Left colon (tissue), 2 donors: ENCODE data around the gene USP1. TPM values are rescaled to one million over a fixed set of nuclear protein-coding genes. Genes with fewer than 3 reads are reported as not detected.

Experiments used
- ATAC-seq: fragments of 200-7000 bp; cut with Tn5 transposase; one replicate; pipeline ENCODE4 v1.9.1; 2020; ENCODE audit warnings: mild to moderate bottlenecking, moderate library complexity
- DNase-seq, 2 donors: peaks; one replicate each; pipeline ENCODE4 v3.0.0-alpha.2; 2020
- intact Hi-C, 2 donors: fragments of 100-400 bp; cut with DNase I in 1 of 2; cut with micrococcal nuclease in 1 of 2; formaldehyde crosslinking; loops; one replicate each; pipeline versions ENCODE4 v1.11.2 to v1.14.0; 2022; cut with DNase I, micrococcal nuclease
- total RNA-seq, 2 donors: library from RNA; stranded (reverse); fragmentation: NEBNext Ultra II Directional; extraction: Animal tissue kit (Norgen Biotek cat#: 25700); gene quantifications; one replicate each; pipeline ENCODE4 v1.2.1, GENCODE V29; 2021
- donor health status: DM: no; HTN: no; CAD: no.
- donor health status: DM: yes; HTN: yes; CAD: no.

Gene USP1
- total RNA-seq, 2 donors from 2014 or later = 21.2 to 23.3 TPM

DNA sequence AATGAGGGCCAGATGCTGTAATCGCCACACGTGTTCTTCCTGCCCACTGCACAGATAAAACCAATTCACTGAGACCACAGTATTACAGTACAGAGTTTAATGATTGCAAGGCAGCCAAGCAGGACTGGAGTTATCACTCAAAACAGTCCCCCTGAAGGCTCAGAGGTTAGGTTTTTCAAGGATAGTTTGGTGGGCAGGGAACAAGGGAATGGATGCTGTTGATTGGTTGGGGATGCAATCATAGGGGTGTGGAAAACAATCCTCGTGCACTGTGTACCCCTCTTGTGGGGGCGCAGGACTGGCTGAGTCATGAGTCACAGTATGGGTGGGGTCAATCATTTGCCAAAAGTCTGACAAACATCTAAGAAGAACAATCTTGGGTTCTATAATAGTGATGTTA is 12.4 kb upstream of the USP1 start:
- no peak for DNase-seq
- ATAC-seq = no peak
- intact Hi-C loops = no loop called here

GRCh38 chr1:62425041-62425440 is 11.8 kb upstream of the USP1 start:
- DNase-seq (no peak), ATAC-seq (no peak)
- intact Hi-C loops = no loop called here

GRCh38 chr1:62426237-62426636 is 10.6 kb upstream of the USP1 start:
- intact Hi-C loops = no loop called here
- no peak for DNase-seq
- no peak for ATAC-seq

GRCh38 chr1:62426794-62427193 is 10.1 kb upstream of the USP1 start:
- DNase-seq (no peak), ATAC-seq (no peak)
- intact Hi-C loops = no loop called here

DNA sequence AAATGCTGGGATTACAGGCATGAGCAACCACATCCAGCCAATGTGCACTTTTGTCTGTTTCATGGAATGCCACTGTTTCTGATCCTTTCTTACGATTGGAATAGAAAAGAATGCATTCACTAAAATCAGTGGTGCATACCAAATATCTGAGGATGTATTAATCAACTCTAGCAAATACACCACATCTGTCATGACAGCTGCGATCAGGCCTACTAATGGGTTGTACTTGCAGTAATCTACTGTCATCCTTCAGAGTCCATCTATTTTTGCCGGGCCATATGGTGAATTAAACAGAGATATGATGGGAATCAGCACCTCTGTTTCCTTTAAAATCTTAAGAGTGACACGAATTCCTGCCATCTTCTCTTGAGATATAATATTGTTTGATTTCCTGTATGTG is 8.5 kb upstream of the USP1 start:
- DNase-seq = no peak
- no peak for ATAC-seq
- intact Hi-C loops = no loop called here

DNA sequence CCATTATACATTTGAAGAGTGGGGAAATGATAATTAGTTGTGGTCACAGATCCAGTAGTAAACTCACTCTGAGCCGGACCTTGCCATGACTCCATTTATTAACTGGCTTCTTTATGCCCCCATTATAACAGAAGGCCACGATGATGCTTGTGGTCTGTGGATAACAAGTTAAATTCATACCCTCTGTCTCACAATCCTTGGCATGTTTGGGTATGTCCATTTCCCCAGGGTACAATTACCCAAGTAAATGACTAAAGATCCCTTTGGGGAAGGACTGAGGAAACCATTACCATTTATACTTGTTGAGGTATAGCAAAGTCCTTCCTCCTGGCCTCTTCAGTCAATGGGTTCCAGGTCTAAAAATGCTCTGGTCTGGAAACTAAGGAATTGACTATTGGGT is 7.3 kb upstream of the USP1 start:
- DNase-seq (no peak), ATAC-seq (no peak)
- intact Hi-C loops = no loop called here

DNA sequence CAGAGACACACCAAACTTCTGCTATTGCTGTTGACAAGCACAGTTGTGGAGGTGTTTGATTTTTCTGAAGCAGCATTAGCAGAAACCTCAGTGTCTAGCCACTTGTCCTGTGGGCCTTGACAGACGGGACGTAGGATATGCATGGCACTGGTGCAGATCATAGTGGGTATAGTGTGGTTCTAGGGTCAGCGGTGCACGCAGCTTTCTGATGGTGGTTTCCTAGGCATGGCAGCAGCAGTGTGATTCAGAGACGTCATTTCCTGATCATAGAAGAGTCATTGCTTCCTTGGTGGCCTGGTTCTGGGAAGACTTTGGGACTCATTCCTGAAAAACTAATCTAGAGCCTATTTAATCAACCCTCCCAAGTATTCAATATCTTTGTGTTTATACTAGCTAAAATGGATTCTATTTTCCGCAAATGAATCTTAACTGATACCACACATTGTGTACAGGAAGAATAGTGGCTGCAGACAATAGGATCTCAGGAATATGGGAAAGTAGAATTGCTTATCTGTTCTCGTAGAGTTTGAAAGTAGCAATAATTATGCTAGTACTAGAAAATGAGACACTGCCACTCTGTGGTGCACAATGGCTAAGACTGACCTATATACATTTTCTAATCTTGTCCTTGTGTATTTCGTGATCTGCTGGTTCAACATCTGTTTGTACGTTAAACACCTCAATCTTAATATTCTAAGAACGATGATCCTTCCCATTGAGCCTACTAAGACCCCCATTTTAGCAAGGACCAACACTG is 2.8 kb upstream of the USP1 start:
- intact Hi-C loops = no loop called here
- DNase-seq = no peak
- no peak for ATAC-seq

- intact Hi-C loops = no loop called here
- ATAC-seq (no peak), DNase-seq (peak in 1 of 2 donors; percentile 10)
Observed at GRCh38 chr1:62434618-62435001, 2.2 kb upstream of the USP1 start.

GRCh38 chr1:62435231-62436038 is 1.4 kb upstream of the USP1 start:
- intact Hi-C loops = no loop called here
- peak; percentile 24 for ATAC-seq
- DNase-seq = peak; percentile 39 to 56

GRCh38 chr1:62436039-62436465 is 797 bp upstream of the USP1 start:
- ATAC-seq = peak; percentile 77
- intact Hi-C loops = no loop called here
- DNase-seq = peak in 1 of 2 donors; percentile 97

DNA sequence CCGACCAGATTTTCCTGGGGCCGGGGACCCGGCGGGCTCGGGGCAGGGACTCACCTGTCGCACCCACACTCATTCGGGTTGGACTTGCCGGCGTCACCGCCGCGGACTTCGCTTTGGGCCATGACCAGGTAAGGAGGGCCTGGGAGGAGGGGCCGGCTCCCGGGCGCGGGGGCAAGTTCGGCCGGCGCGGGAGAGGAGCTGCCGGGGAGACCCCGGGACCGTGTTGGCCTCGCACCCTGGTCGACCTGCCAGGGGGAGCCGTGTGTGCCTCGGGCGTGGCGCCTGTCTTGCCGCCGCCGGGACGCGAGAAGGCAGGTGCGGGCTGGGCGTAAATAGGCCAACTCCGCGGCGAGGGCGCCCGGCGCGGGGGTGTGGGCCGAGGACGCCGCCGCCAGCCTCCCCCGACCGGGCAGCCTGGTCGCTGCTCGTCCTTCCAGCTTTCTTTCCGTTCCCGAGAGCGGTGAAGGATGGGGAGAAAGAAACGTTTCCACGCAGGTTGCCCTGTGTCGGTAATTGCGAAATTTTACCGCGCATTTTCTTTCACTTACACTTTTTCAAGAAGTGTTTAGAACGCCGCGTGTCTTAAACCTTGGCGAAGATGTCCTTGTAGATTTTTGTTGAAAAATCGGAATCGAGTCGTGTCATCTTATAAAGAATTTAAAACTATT is 558 bp downstream of the USP1 start:
- ATAC-seq (peak; percentile 36), DNase-seq (no peak)
- intact Hi-C loops = no loop called here

DNA sequence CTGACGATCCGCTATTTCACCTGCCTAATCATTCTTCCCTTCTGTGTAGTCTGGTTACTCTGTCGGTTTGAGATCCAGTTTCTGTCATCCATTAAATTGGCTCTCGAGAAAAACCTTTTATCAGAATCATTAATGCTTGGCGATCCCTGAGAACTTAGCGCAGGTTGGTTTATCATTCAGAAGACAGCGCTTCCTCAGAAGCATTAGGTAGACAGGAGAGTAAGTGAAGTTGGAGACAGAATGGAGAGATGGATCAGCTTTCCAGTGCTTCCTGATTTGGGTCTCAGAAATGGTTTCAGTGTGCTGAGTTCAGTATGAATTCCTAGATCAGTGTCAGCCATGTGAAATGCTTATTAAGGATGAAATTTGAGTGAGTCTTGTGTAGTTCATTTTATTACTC is 1.3 kb downstream of the USP1 start:
- DNase-seq (no peak), ATAC-seq (no peak)
- intact Hi-C loops = no loop called here

DNA sequence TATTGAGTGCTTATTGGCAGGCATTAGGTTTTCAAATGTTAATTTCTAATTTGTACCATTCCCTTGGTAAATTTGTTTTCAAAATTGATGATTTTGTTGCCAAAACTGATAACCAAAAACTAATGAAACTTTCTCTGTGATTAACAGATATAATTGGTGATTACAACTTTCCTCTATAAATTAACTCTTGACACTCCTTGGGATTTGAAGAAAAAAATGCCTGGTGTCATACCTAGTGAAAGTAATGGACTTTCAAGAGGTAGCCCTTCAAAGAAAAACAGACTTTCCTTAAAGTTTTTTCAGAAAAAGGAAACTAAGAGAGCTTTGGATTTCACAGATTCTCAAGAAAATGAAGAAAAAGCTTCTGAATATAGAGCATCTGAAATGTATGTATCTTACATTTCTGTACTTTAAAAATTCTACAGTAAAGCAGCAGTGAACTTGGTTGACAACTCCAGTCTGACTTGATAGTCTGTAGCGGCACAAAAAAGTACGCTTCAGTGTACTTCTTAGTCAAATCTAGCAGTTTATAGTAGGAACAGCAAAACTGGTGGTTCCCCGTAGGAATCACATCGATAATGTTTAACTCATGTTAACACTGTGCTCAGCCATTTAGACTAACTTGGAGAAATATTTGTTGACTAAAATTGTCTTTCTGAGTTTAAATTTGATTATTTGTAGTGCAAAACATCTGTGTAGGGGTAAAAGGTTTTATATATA is 3.0 kb downstream of the USP1 start:
- DNase-seq (no peak), ATAC-seq (no peak)
- intact Hi-C loops = no loop called here

GRCh38 chr1:62444701-62445100 is 7.9 kb downstream of the USP1 start:
- DNase-seq (no peak), ATAC-seq (no peak)
- intact Hi-C loops = no loop called here

GRCh38 chr1:62448221-62448933 is 11.5 kb downstream of the USP1 start:
- DNase-seq = no peak
- intact Hi-C loops = no loop called here
- no peak for ATAC-seq

GRCh38 chr1:62450301-62450700 is 13.5 kb downstream of the USP1 start:
- DNase-seq (no peak), ATAC-seq (no peak)
- intact Hi-C loops = no loop called here

GRCh38 chr1:62452951-62453350 is 16.1 kb downstream of the USP1 start:
- ATAC-seq (no peak), DNase-seq (no peak)
- intact Hi-C loops = no loop called here

DNA sequence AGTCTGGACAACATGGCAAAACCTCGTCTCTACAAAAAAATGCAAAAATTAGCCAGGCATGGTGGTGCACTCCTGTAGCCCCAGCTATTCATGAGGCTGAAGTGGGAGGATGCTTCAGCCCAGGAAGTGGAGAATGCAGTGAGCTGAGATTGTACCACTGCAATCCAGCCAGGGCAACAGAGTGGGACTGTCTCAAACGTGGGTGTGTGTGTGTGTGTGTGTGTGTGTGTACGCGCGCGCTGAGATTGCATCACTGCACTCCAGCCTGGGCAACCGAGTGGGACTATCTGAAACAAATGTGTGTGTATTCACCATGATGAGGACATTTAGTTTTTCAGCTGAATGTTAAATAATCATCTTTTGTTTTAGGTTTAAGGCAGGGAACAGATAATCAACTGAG is 21.1 kb downstream of the USP1 start:
- ATAC-seq = no peak
- intact Hi-C loops = no loop called here

DNA sequence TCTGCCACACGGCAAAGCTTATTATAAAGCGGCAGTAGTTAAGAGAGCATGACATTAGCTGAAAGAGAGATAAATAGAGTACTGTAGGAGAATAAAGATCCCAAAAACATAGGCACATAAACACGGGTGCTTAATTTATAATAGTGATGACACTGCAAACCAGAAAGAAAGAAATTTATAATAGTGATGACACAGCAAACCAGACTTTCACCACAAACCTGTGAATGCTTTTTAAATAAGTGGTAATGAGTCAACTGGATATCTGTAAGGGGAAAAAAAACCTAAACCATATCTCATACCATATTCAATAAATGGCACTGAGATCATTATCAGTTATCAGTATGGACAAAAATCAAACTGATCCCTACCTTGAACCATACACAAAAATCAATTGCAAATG is 25.5 kb downstream of the USP1 start:
- ATAC-seq (no peak), DNase-seq (no peak)
- intact Hi-C loops = no loop called here

More for the DNA sequence above, 21.1 kb downstream of the USP1 start:
- DNase-seq = no peak
